Lower lobe of right lung (tissue), 2 donors: ENCODE data around the gene PHF2. TPM values are rescaled to one million over a fixed set of nuclear protein-coding genes. Genes with fewer than 3 reads are reported as not detected.

ENCODE experiments used
- ATAC-seq, 2 donors: fragments of 200-7000 bp; cut with Tn5 transposase; one replicate each; pipeline ENCODE4 v1.9.1; 2020 to 2022; ENCODE audit warnings: mild to moderate bottlenecking in 2 of 2, moderate library complexity in 2 of 2
- DNase-seq: peaks from one replicate; pipeline ENCODE4 v3.0.0-alpha.2; 2020
- H3K27ac ChIP-seq: fragments of 200-600 bp; one replicate; pipeline ENCODE4 v1.8.0; 2022
- H3K27me3 ChIP-seq: fragments of 200-600 bp; one replicate; pipeline ENCODE4 v1.8.0; 2022; ENCODE audit warnings: low read depth
- H3K36me3 ChIP-seq: fragments of 200-600 bp; one replicate; pipeline ENCODE4 v1.8.0; 2022; ENCODE audit warnings: mild to moderate bottlenecking
- H3K4me1 ChIP-seq: fragments of 200-600 bp; one replicate; pipeline ENCODE4 v1.8.0; 2022
- H3K4me3 ChIP-seq: fragments of 200-600 bp; one replicate; pipeline ENCODE4 v1.8.0; 2022; ENCODE audit warnings: mild to moderate bottlenecking
- H3K9me3 ChIP-seq: fragments of 200-600 bp; one replicate; pipeline ENCODE4 v1.8.0; 2022
- CTCF ChIP-seq: fragments of 200-600 bp; IDR thresholded peaks from one replicate; pipeline ENCODE4 v1.8.0; 2022; ENCODE audit warnings: antibody characterized with exemption, mild to moderate bottlenecking
- intact Hi-C: fragments of 100-400 bp; cut with DNase I; formaldehyde crosslinking; loops from one replicate; pipeline ENCODE4 v1.11.0; 2022
- total RNA-seq: library from RNA; stranded (reverse); fragmentation: NEBNext Ultra II Directional; extraction: Animal tissue kit (Norgen Biotek cat#: 25700); gene quantifications from one replicate; pipeline ENCODE4 v1.2.1, GENCODE V29; 2021
- donor health status: DM: no; HTN: yes; CAD: no; lungs with severe emphysema.

The PHF2 gene
- total RNA-seq, 1 donor from 2014 or later = 39.1 TPM

DNA sequence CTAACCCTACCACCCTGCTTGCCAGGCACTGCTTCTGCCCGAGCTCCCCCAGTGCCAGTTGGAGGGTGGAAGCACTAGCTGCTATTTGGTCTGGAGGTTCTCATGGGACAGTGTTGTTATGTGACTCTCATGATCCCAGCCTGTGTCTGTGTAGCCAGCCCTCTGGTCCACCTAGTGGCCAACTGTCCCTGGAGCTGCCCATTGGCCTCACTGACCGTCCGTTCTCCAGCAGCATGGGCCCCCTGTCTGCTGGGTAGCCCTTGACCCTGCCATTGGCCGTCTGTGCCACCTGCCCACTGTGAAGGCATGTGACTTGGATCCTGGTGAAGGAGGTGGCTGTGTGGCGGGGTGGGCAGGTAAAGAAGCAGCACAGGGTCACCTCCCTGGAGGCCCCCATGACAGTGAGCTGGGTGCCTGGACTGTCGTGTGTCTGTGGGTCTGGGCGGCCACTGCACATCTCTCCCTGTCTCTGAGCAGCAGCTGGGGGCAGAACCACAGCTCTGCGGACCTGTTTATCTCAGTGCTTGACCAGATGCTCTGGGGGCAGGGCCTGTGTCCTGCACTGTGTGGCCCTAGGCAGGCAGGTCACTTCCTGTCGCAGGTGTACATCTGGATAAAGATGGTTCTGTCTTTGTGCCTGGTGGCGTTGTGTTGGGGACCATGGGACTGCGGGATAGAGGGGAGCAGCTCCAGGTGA, 11.4 kb downstream of the PHF2 start:
- peak in 1 of 2 donors; percentile 3 for ATAC-seq
- Histone ChIP-seq H3K9me3 (no peaks in the 10 kb centered on the region), H3K27ac (no peak overlapping the region), H3K4me1 (peaks cover 51% of the 10 kb centered on the region), H3K27me3 (no peaks in the 10 kb centered on the region), H3K36me3 (no peaks in the 10 kb centered on the region), H3K4me3 (no peak overlapping the region)
- intact Hi-C loops = no loop called here
- DNase-seq = no peak
- TF ChIP-seq CTCF = peak; percentile 11

DNA sequence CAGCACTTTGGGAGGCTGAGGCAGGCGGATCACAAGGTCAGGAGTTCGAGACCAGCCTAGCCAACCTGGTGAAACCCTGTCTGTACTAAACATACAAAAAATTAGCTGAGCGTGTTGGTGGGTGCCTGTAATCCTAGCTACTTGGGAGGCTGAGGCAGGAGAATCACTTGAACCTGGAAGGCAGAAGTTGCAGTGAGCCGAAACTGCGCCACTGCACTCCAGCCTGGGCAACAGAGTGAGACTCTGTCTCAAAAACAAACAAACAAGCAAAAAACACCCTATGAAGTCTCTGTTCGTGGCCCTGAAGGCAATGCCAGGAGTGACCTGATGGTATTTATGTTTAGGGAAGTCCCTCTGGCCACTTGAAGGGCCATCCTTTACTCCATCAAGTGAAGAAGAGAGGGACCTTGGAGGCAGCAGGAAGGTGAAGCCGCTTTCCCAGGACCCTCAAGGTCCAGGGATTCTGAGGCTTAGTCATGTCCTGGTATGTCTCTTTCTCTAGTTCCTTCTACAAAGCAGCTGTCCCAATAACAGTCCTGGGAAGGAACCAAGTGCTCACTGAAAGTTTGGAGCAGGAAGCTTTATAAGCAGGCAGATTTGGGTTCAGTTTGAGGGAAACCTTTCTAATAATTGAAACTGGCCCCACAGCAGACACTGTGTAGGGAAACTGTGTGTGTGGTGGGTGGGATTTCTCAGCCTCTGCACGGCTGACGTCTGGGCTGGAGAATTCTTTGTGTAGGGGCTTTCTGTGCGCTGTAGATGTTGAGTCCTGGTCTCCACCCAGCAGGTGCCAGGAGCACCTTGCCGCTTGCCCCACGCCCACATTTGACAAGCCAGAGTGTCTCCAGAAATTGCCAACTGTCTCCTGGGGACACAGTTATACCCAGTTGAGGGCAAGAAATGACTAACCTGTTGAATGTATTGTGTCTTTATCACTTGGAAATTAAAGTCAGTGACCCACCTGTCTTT, 12.5 kb downstream of the PHF2 start:
- Histone ChIP-seq H3K27ac (peak overlapping the region; percentile 25), H3K27me3 (no peaks in the 10 kb centered on the region), H3K4me3 (no peak overlapping the region), H3K4me1 (peaks cover 58% of the 10 kb centered on the region), H3K36me3 (no peaks in the 10 kb centered on the region), H3K9me3 (no peaks in the 10 kb centered on the region)
- ATAC-seq = no peak
- no peak for DNase-seq
- TF ChIP-seq CTCF = no peak
- intact Hi-C loops = no loop called here

GRCh38 chr9:93589688-93590087, 13.3 kb downstream of the PHF2 start:
- intact Hi-C loops = no loop called here
- TF ChIP-seq CTCF = no peak
- no peak for DNase-seq
- Histone ChIP-seq H3K27me3 (no peaks in the 10 kb centered on the region), H3K9me3 (no peaks in the 10 kb centered on the region), H3K27ac (no peak overlapping the region), H3K4me1 (peaks cover 65% of the 10 kb centered on the region), H3K36me3 (no peaks in the 10 kb centered on the region), H3K4me3 (no peak overlapping the region)
- ATAC-seq = no peak

DNA sequence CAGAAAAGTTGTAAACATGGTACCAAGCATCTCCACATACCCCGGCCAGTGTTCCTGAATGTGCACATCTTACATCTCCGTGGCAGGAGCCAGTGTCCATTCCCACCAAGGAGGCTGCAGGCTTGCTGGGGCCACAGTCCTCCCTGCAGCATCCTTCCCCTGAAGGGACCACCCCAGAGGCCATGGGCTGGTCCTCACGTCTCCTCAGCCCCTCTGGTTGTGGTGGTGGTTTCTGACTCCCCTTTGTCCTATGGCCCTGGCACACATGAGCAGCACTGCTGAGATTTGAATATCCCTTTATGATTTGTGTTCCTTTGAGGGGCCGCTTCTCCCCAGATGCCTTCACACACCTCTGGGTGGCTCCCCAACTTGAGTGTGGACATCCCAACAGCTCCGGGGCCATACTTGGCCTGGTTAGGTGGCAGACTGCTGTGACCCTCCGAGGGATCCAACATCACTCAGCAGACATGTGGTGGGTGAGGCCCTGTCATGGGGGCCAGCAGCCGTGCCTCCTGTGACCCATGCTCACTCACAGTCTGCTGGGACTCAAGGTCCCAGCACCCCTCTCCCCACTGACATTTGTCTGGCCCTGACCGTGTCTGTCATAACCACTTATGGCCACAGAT, 14.3 kb downstream of the PHF2 start:
- intact Hi-C loops = no loop called here
- Histone ChIP-seq H3K4me1 (peaks cover 64% of the 10 kb centered on the region), H3K27me3 (no peaks in the 10 kb centered on the region), H3K27ac (no peak overlapping the region), H3K4me3 (no peak overlapping the region), H3K9me3 (no peaks in the 10 kb centered on the region), H3K36me3 (no peaks in the 10 kb centered on the region)
- DNase-seq = no peak
- no peak for TF ChIP-seq CTCF
- no peak for ATAC-seq

- Histone ChIP-seq H3K9me3 (no peaks in the 10 kb centered on the region), H3K27me3 (no peaks in the 10 kb centered on the region), H3K4me3 (no peak overlapping the region), H3K27ac (no peak overlapping the region), H3K36me3 (no peaks in the 10 kb centered on the region), H3K4me1 (peaks cover 56% of the 10 kb centered on the region)
- TF ChIP-seq CTCF = no peak
- DNase-seq (no peak), ATAC-seq (no peak)
- intact Hi-C loops = no loop called here
Observed at GRCh38 chr9:93591301-93592007, 15.1 kb downstream of the PHF2 start.
